Stimulated activated CD4-positive, alpha-beta T cell treated with anti-CD3 and anti-CD28 coated beads, TNF-alpha, amount 100 ng/mL, for 48 hours (primary cell): ENCODE measurements around the gene CASR.

Experiments
- DNase-seq, 3 donors: peaks; one replicate each; pipeline ENCODE4 v3.0.0-alpha.2; 2020; ENCODE audit warnings: low read depth in 3 of 3

The CASR gene

GRCh38 chr3:122305818-122306621 lies 122.6 kb downstream of the CASR start:
- DNase-seq = no peak

- no peak for DNase-seq
Measured at GRCh38 chr3:122306622-122306953, 123.1 kb downstream of the CASR start.

GRCh38 chr3:122307094-122307687 lies 123.7 kb downstream of the CASR start:
- DNase-seq = no peak

- DNase-seq = no peak
Measured at GRCh38 chr3:122307976-122308375, 124.5 kb downstream of the CASR start.

- no peak for DNase-seq
Measured at GRCh38 chr3:122310361-122310760, 126.9 kb downstream of the CASR start.

- no peak for DNase-seq
Measured at GRCh38 chr3:122312826-122313225, 129.4 kb downstream of the CASR start.

- DNase-seq = no peak
Measured at GRCh38 chr3:122313281-122313680, 129.8 kb downstream of the CASR start.

- DNase-seq = no peak
Measured at GRCh38 chr3:122314228-122314876, 130.9 kb downstream of the CASR start.

- no peak for DNase-seq
Measured at GRCh38 chr3:122315619-122316018, 132.2 kb downstream of the CASR start.

- no peak for DNase-seq
Measured at GRCh38 chr3:122316368-122316767, 132.9 kb downstream of the CASR start.

GRCh38 chr3:122318620-122319019 lies 135.2 kb downstream of the CASR start:
- DNase-seq = no peak

- DNase-seq = no peak
Measured at GRCh38 chr3:122322095-122323075, 138.9 kb downstream of the CASR start.

GRCh38 chr3:122324871-122325323 lies 141.4 kb downstream of the CASR start, which contains the start of gene CSTA:
TSS of gene CSTA (plus strand) at chr3:122325248. CDS start at chr3:122325293, 45 bp downstream.
- no peak for DNase-seq

GRCh38 chr3:122325769-122326168 lies 142.3 kb downstream of the CASR start:
- no peak for DNase-seq

GRCh38 chr3:122331886-122332285 lies 148.4 kb downstream of the CASR start:
- no peak for DNase-seq

GRCh38 chr3:122332551-122332950 lies 149.1 kb downstream of the CASR start:
- no peak for DNase-seq
